Tibial nerve (tissue), 4 donors: ENCODE measurements around the gene EPHA10. TPM values are rescaled to one million over a fixed set of nuclear protein-coding genes. Genes with fewer than 3 reads are reported as not detected.

Experiments
- DNase-seq, 2 donors: peaks; one replicate each; pipeline ENCODE4 v3.0.0-alpha.2; 2019; ENCODE audit warnings: low spot score in 2 of 2
- H3K27ac ChIP-seq, 4 donors: fragments of 200-600 bp; sonication (generic) in 3 of 4; one replicate each; pipeline ENCODE4 v1.5.1; 2017 to 2019; ENCODE audit warnings: mild to moderate bottlenecking in 1 of 4
- H3K27me3 ChIP-seq, 2 donors: fragments of 200-600 bp; sonication (generic) in 1 of 2; one replicate each; pipeline versions ENCODE4 v1.5.1 to v1.6.0; 2017 to 2019
- H3K36me3 ChIP-seq, 3 donors: fragments of 200-600 bp; sonication (generic); one replicate each; pipeline ENCODE4 v1.5.1; 2018 to 2019
- H3K4me1 ChIP-seq, 4 donors: fragments of 200-600 bp; sonication (generic) in 3 of 4; one replicate each; pipeline ENCODE4 v1.5.1; 2017 to 2019
- H3K4me3 ChIP-seq, 4 donors: fragments of 200-600 bp; sonication (generic) in 3 of 4; one replicate each; pipeline ENCODE4 v1.5.1; 2017 to 2019; ENCODE audit warnings: mild to moderate bottlenecking in 1 of 4, moderate library complexity in 1 of 4
- H3K9me3 ChIP-seq, 4 donors: fragments of 200-600 bp; sonication (generic) in 3 of 4; one replicate each; pipeline ENCODE4 v1.5.1; 2017 to 2019
- CTCF ChIP-seq, 5 experiments: fragments of 200-600 bp in 3 of 5; fragments of 450-650 bp in 2 of 5; sonication (generic) in 3 of 5; IDR thresholded peaks; one replicate each; pipeline ENCODE4 v1.5.1; 2016 to 2019; ENCODE audit warnings: antibody characterized with exemption in 5 of 5, mild to moderate bottlenecking in 3 of 5, moderate library complexity in 2 of 5
- EP300 ChIP-seq, 2 donors: sonication (generic); formaldehyde crosslinking; IDR thresholded peaks; one replicate each; pipeline ENCODE4 v1.6.1; 2017; ENCODE audit warnings: antibody characterized with exemption in 2 of 2, mild to moderate bottlenecking in 1 of 2
- POLR2A ChIP-seq, 2 donors: fragments of 450-650 bp; IDR thresholded peaks; one replicate each; pipeline ENCODE4 v1.6.1; 2017; ENCODE audit warnings: antibody characterized with exemption in 2 of 2, mild to moderate bottlenecking in 2 of 2, moderate library complexity in 2 of 2
- WGBS, 2 donors: methylation state at CpG; one replicate each; pipeline ENCODE4 v1.1.5; 2018; 5-methylcytosine and 5-hydroxymethylcytosine counted together
- total RNA-seq, 4 donors: library from RNA; depleted of rRNA; stranded (reverse); fragments of >200 nt; gene quantifications; one replicate each; pipeline ENCODE4 v1.1.0, GENCODE V29; 2016

Gene EPHA10
- total RNA-seq, 4 donors from 2014 or later: under 0.01 to 0.30 (median 0.21) TPM; not detected in 1

- WGBS, 2 donors: 67 to 84% methylated on average over 5 of the region's 5 CpGs
- no peaks in the 10 kb centered on the region for H3K27me3 ChIP-seq
- DNase-seq: no peak
- H3K4me1 ChIP-seq: peaks cover 0 to 8% (median 3%) of the 10 kb centered on the region in 4 donors
- peaks cover 0 to 22% (median 0%) of the 10 kb centered on the region in 3 donors for H3K36me3 ChIP-seq
- TF ChIP-seq CTCF (IDR thresholded peaks at IDR 0.05): no peak
- TF ChIP-seq POLR2A (IDR thresholded peaks at IDR 0.05): no peak
- TF ChIP-seq EP300 (IDR thresholded peaks at IDR 0.05): no peak
- H3K9me3 ChIP-seq: no peaks in the 10 kb centered on the region
- H3K4me3 ChIP-seq: no peak overlapping the region
- no peak overlapping the region for H3K27ac ChIP-seq
Measured at GRCh38 chr1:37677808-37678207, 87.1 kb downstream of the EPHA10 start.

GRCh38 chr1:37677143-37677439 is 87.8 kb downstream of the EPHA10 start:
- Histone ChIP-seq H3K27me3 (no peaks in the 10 kb centered on the region), H3K27ac (no peak overlapping the region), H3K36me3 (peaks cover 0 to 15% (median 0%) of the 10 kb centered on the region in 3 donors), H3K4me3 (no peak overlapping the region), H3K9me3 (no peaks in the 10 kb centered on the region), H3K4me1 (peaks cover 0 to 8% (median 3%) of the 10 kb centered on the region in 4 donors)
- DNase-seq: no peak
- TF ChIP-seq CTCF (IDR thresholded peaks at IDR 0.05) (no peak), EP300 (IDR thresholded peaks at IDR 0.05) (no peak), POLR2A (IDR thresholded peaks at IDR 0.05) (no peak)
- 49 to 63% methylated on average over 4 of the region's 4 CpGs for WGBS, 2 donors

- Histone ChIP-seq H3K27me3 (no peaks in the 10 kb centered on the region), H3K4me1 (peaks cover 0 to 8% (median 3%) of the 10 kb centered on the region in 4 donors), H3K36me3 (peaks cover 0 to 15% (median 0%) of the 10 kb centered on the region in 3 donors), H3K27ac (peak overlapping the region in 2 of 4 donors; percentile 19 to 35), H3K4me3 (no peak overlapping the region), H3K9me3 (no peaks in the 10 kb centered on the region)
- TF ChIP-seq EP300 (IDR thresholded peaks at IDR 0.05) (no peak), CTCF (IDR thresholded peaks at IDR 0.05) (no peak), POLR2A (IDR thresholded peaks at IDR 0.05) (no peak)
- DNase-seq: no peak
- WGBS, 2 donors: 24 to 28% methylated on average over 14 of the region's 14 CpGs
Measured at GRCh38 chr1:37676281-37677142, 88.4 kb downstream of the EPHA10 start.

GRCh38 chr1:37673920-37674319 is 91.0 kb downstream of the EPHA10 start:
- WGBS, 2 donors: 42 to 53% methylated on average over 10 of the region's 10 CpGs
- H3K36me3 ChIP-seq: no peaks in the 10 kb centered on the region
- DNase-seq: no peak

More at GRCh38 chr1:37673920-37674319, 91.0 kb downstream of the EPHA10 start:
- Histone ChIP-seq H3K4me1 (peaks cover 0 to 8% (median 3%) of the 10 kb centered on the region in 4 donors), H3K4me3 (no peak overlapping the region), H3K9me3 (no peaks in the 10 kb centered on the region), H3K27me3 (peaks cover 0 to 7% of the 10 kb centered on the region in 2 donors), H3K27ac (no peak overlapping the region)
- TF ChIP-seq CTCF (IDR thresholded peaks at IDR 0.05): no peak
- TF ChIP-seq POLR2A (IDR thresholded peaks at IDR 0.05): no peak
- no peak for TF ChIP-seq EP300 (IDR thresholded peaks at IDR 0.05)
